DND-41 (cell line): Measurements from ENCODE around the gene LDB1.

ENCODE experiments used
- ATAC-seq: fragments of 200-7000 bp; cut with Tn5 transposase; 3 replicates; pipeline ENCODE4 v1.9.1; 2021; ENCODE audit warnings: low read depth; ENCODE audit not compliant: insufficient read depth
- DNase-seq: peaks from one replicate; pipeline ENCODE4 v3.0.0-alpha.2; 2020
- H2AFZ ChIP-seq: 2 replicates; pipeline ENCODE4 v1.6.0; 2012; ENCODE audit warnings: low read depth, low read length
- H3K27ac ChIP-seq: 2 replicates; pipeline ENCODE4 v1.5.1; 2012; ENCODE audit warnings: low read length, inconsistent platforms
- H3K27me3 ChIP-seq: fragments of 200-600 bp; sonication (generic); 2 replicates; pipeline ENCODE4 v1.6.0; 2012; ENCODE audit warnings: low read length, mild to moderate bottlenecking, inconsistent platforms; ENCODE audit not compliant: insufficient read depth, poor library complexity
- H3K36me3 ChIP-seq: 2 replicates; pipeline ENCODE4 v1.5.1; 2012; ENCODE audit warnings: low read length, inconsistent platforms; ENCODE audit not compliant: insufficient read depth
- H3K4me1 ChIP-seq: 2 replicates; pipeline ENCODE4 v1.5.1; 2012; ENCODE audit warnings: mild to moderate bottlenecking, low read length; ENCODE audit not compliant: insufficient read depth
- H3K4me2 ChIP-seq: 2 replicates; pipeline ENCODE4 v1.6.0; 2012; ENCODE audit warnings: mild to moderate bottlenecking, moderate library complexity, low read length, inconsistent platforms; ENCODE audit not compliant: insufficient read depth
- H3K4me3 ChIP-seq, 2 experiments: fragments of 200-600 bp in 1 of 2; shearing (Covaris generic) in 1 of 2; 2 replicates each; pipeline ENCODE4 v1.5.1; 2012 to 2016; ENCODE audit warnings: inconsistent platforms in 2 of 2, low read length in 2 of 2, mild to moderate bottlenecking in 2 of 2, low read depth in 1 of 2, moderate library complexity in 1 of 2
- H3K79me2 ChIP-seq: 2 replicates; pipeline ENCODE4 v1.6.0; 2012; ENCODE audit warnings: low read length, inconsistent platforms; ENCODE audit not compliant: insufficient read depth
- H3K9ac ChIP-seq: 2 replicates; pipeline ENCODE4 v1.6.0; 2012; ENCODE audit warnings: low read depth, mild to moderate bottlenecking, inconsistent platforms, low read length, moderate library complexity
- H3K9me3 ChIP-seq: 2 replicates; pipeline ENCODE4 v1.5.1; 2012; ENCODE audit warnings: low read length, moderate library complexity, mild to moderate bottlenecking, inconsistent platforms; ENCODE audit not compliant: insufficient read depth, severe bottlenecking
- H4K20me1 ChIP-seq: 2 replicates; pipeline ENCODE4 v1.6.0; 2012; ENCODE audit warnings: low read length; ENCODE audit not compliant: insufficient read depth
- EZH2 ChIP-seq: IDR thresholded peaks from 3 replicates; pipeline ENCODE4 v1.6.1; 2012; ENCODE audit warnings: borderline replicate concordance, low read depth, mild to moderate bottlenecking, moderate library complexity, low read length, inconsistent platforms; ENCODE audit not compliant: severe bottlenecking
- TF ChIP-seq, protein P1 (sequence below): IDR thresholded peaks from 2 replicates; pipeline ENCODE4 v1.5.1; 2012; ENCODE audit warnings: borderline replicate concordance, low read length, moderate library complexity, mild to moderate bottlenecking; ENCODE audit not compliant: poor library complexity, severe bottlenecking; ENCODE audit errors: extremely low read depth

Gene LDB1

GRCh38 chr10:102120991-102121738 lies 997 bp upstream of the LDB1 start:
- Histone ChIP-seq H2AFZ (peak overlapping the region; percentile 89), H3K27me3 (no peaks in the 10 kb centered on the region), H3K27ac (peak overlapping the region; percentile 89), H4K20me1 (peaks cover 4% of the 10 kb centered on the region; the same call in 1 of the 2 replicates), H3K79me2 (peaks cover 44% of the 10 kb centered on the region), H3K9me3 (no peaks in the 10 kb centered on the region), H3K4me3 (peak overlapping the region; percentile 74 to 91; a peak in 3 of 4 replicates), H3K36me3 (no peaks in the 10 kb centered on the region), H3K4me2 (peak overlapping the region; percentile 85), H3K9ac (peak overlapping the region; percentile 89), H3K4me1 (peaks cover 52% of the 10 kb centered on the region)
- ATAC-seq (no peak; the same call in 2 of the 3 replicates), DNase-seq (peak; percentile 57)
- TF ChIP-seq EZH2 = no peak
- TF ChIP-seq, protein P1, sequence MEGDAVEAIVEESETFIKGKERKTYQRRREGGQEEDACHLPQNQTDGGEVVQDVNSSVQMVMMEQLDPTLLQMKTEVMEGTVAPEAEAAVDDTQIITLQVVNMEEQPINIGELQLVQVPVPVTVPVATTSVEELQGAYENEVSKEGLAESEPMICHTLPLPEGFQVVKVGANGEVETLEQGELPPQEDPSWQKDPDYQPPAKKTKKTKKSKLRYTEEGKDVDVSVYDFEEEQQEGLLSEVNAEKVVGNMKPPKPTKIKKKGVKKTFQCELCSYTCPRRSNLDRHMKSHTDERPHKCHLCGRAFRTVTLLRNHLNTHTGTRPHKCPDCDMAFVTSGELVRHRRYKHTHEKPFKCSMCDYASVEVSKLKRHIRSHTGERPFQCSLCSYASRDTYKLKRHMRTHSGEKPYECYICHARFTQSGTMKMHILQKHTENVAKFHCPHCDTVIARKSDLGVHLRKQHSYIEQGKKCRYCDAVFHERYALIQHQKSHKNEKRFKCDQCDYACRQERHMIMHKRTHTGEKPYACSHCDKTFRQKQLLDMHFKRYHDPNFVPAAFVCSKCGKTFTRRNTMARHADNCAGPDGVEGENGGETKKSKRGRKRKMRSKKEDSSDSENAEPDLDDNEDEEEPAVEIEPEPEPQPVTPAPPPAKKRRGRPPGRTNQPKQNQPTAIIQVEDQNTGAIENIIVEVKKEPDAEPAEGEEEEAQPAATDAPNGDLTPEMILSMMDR = no peak

DNA sequence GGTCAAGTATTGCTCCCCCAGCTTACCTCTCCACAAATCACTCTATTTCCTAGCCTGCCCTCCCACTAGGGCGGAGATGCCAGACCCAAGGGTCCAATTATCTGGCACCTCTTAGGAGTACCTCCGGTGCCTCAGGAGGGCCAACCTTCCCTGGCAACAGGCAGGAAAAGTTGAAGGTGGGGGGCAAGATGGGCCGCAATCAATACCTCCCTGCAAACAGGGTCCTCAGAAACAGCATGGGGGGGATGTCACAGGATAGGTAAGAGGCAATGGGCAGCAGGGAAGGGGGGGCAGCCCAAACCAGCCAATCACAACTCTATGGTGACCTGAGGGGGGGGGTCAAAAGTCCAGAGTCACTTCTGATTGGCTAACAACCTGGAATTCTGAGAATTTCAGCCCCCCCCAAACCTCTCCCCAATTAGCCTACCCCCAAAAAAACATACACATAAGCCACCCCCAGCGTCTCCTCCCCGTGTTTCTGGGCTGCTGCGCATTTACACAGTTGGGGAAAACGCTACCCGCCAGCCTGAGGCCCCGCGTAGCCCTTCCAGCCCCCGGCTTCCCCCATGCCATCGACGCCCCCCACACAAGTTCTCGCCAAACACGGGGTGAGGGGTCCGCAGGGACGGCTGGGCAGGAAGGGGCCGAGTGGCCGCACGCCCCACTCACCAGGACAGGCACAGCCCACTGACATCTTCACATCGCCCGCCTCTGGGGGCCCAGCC lies 589 bp downstream of the LDB1 start:
- no peaks in the 10 kb centered on the region for H3K27me3 ChIP-seq
- peak overlapping the region; percentile 63 to 91; a peak in 3 of 4 replicates for H3K4me3 ChIP-seq
- no peaks in the 10 kb centered on the region for H3K9me3 ChIP-seq
- H3K36me3 ChIP-seq = no peaks in the 10 kb centered on the region
- peak overlapping the region; percentile 89 for H3K9ac ChIP-seq
- ATAC-seq (no peak), DNase-seq (peak; percentile 48)
- H3K27ac ChIP-seq = peak overlapping the region; percentile 89
- peak overlapping the region; percentile 85 for H3K4me2 ChIP-seq
- H3K79me2 ChIP-seq = peaks cover 58% of the 10 kb centered on the region
- TF ChIP-seq, protein P1 = no peak
- no peak for TF ChIP-seq EZH2
- H2AFZ ChIP-seq = peak overlapping the region; percentile 89
- H3K4me1 ChIP-seq = peaks cover 65% of the 10 kb centered on the region
- H4K20me1 ChIP-seq = peaks cover 4% of the 10 kb centered on the region; the same call in 1 of the 2 replicates

DNA sequence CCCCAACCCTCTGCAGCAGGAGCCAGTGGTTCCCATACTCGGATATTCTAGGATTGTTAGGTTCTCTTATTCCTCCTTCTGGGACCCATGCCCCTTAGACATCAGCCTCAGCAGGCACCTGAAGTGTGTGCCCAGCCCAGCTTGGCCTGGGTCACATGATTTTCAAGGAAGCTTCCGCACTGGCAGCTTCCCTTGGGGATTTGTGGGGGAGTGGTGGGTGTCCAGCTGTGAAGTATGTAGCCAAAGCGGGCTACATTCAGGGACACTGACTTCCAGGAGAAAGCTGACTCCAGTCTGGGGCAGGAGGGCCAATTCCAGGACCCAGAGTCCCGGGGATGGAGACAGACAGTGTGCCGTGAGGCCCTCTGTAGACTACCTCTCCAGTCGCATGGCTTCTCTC lies 1.3 kb downstream of the LDB1 start:
- Histone ChIP-seq H2AFZ (no peak overlapping the region), H3K4me1 (peaks cover 68% of the 10 kb centered on the region), H3K36me3 (no peaks in the 10 kb centered on the region; the same call in 1 of the 2 replicates), H3K79me2 (peaks cover 65% of the 10 kb centered on the region), H3K27me3 (no peaks in the 10 kb centered on the region), H3K27ac (peak overlapping the region; percentile 89), H3K9me3 (no peaks in the 10 kb centered on the region), H3K4me2 (peak overlapping the region; percentile 85), H3K9ac (peak overlapping the region; percentile 89), H4K20me1 (peaks cover 6% of the 10 kb centered on the region), H3K4me3 (peak overlapping the region in 1 of 2 experiments; percentile 91; a peak in 2 of 4 replicates)
- DNase-seq (peak; percentile 32), ATAC-seq (no peak)
- no peak for TF ChIP-seq EZH2
- TF ChIP-seq, protein P1 = no peak
